HCT116 (cell line): Measurements from ENCODE around the gene TMEM63B. TPM values are rescaled to one million over a fixed set of nuclear protein-coding genes. Genes with fewer than 3 reads are reported as not detected.

Experiments
- ATAC-seq: fragments of 200-7000 bp; cut with Tn5 transposase; 2 replicates; pipeline ENCODE4 v1.9.1; 2020; ENCODE audit warnings: mild to moderate bottlenecking, moderate library complexity
- BruUV-seq: library from RNA; stranded (reverse); fragments of 400-500 nt; replicated peaks from 2 replicates; lab custom pipeline; 2021; lab: Mats Ljungman, UMichigan
- CTCF ChIA-PET: fragments of 300-600 bp; sonication (Branson Sonifier 250); formaldehyde crosslinking; loops from one replicate; lab custom pipeline; 2021; ENCODE audit warnings: antibody characterized with exemption; lab: Charles Lee
- POLR2A ChIA-PET: fragments of 300-600, 350-600 bp; sonication (Branson Sonifier 250); formaldehyde crosslinking; loops from one replicate; lab custom pipeline; 2021; ENCODE audit warnings: antibody characterized with exemption; lab: Charles Lee
- RAD21 ChIA-PET, 2 experiments: fragments of 300-600 bp; sonication (Branson Sonifier 250); formaldehyde crosslinking; loops; one replicate each; lab custom pipeline; 2023; ENCODE audit warnings: low total read pairs in 2 of 2; ENCODE audit not compliant: uncharacterized antibody in 2 of 2, unreplicated experiment in 2 of 2, low non-redundant PET in 1 of 2; lab: Charles Lee
- DNase-seq: peaks from one replicate; pipeline ENCODE4 v3.0.0-alpha.2; 2010; ENCODE audit warnings: low read depth, low spot score
- H2AFZ ChIP-seq: fragments of 200-600 bp; shearing (Covaris generic), sonication (generic); 2 replicates; pipeline ENCODE4 v1.6.1; 2017; ENCODE audit warnings: low read depth, mixed run types, mixed read lengths, antibody characterized with exemption, low read length; ENCODE audit not compliant: poor library complexity, severe bottlenecking
- H3K27ac ChIP-seq: 2 replicates; pipeline ENCODE4 v1.5.1; 2012; ENCODE audit warnings: low read depth, low read length
- H3K27me3 ChIP-seq: fragments of 200-600 bp; sonication (generic); 2 replicates; pipeline ENCODE4 v1.6.1; 2016; ENCODE audit warnings: mixed run types, low read length, mixed read lengths; ENCODE audit not compliant: insufficient read depth
- H3K36me3 ChIP-seq, 2 experiments: fragments of 200-500 bp in 1 of 2; fragments of 200-600 bp in 1 of 2; sonication (Bioruptor generic) in 1 of 2; sonication (generic) in 1 of 2; 2 replicates each; pipeline versions ENCODE4 v1.5.1 to v1.6.1; 2014 to 2016; ENCODE audit warnings: low read length in 2 of 2, inconsistent platforms in 1 of 2, mixed read lengths in 1 of 2, mixed run types in 1 of 2; ENCODE audit not compliant: insufficient read depth in 2 of 2, control insufficient read depth in 1 of 2
- H3K4me1 ChIP-seq, 2 experiments: fragments of 200-600 bp in 1 of 2; sonication (generic) in 1 of 2; 2 replicates each; pipeline versions ENCODE4 v1.5.1 to v1.6.1; 2012 to 2017; ENCODE audit warnings: low read length in 2 of 2, inconsistent platforms in 1 of 2, mild to moderate bottlenecking in 1 of 2, mixed read lengths in 1 of 2, mixed run types in 1 of 2, moderate library complexity in 1 of 2; ENCODE audit not compliant: insufficient read depth in 2 of 2, control insufficient read depth in 1 of 2
- H3K4me2 ChIP-seq: fragments of 200-600 bp; sonication (generic); 2 replicates; pipeline ENCODE4 v1.6.1; 2017; ENCODE audit warnings: mixed run types, low read length, mixed read lengths
- H3K4me3 ChIP-seq, 2 experiments: fragments of 200-600 bp in 1 of 2; sonication (generic) in 1 of 2; replicated peaks in 1 of 2; 2 replicates each; pipeline ENCODE4 v1.5.1; 2011 to 2016; ENCODE audit warnings: low read length in 2 of 2, control low read depth in 1 of 2, low read depth in 1 of 2, mild to moderate bottlenecking in 1 of 2, mixed read lengths in 1 of 2, mixed run types in 1 of 2
- H3K79me2 ChIP-seq: fragments of 200-600 bp; sonication (generic); 2 replicates; pipeline ENCODE4 v1.6.1; 2017; ENCODE audit warnings: mild to moderate bottlenecking, mixed run types, low read length, moderate library complexity, mixed read lengths; ENCODE audit not compliant: insufficient read depth
- H3K9ac ChIP-seq: fragments of 200-600 bp; sonication (generic); 2 replicates; pipeline ENCODE4 v1.6.1; 2016; ENCODE audit warnings: low read length, mixed read lengths
- H3K9me2 ChIP-seq: fragments of 200-600 bp; sonication (generic), shearing (Covaris generic); 2 replicates; pipeline ENCODE4 v1.6.1; 2017; ENCODE audit warnings: mixed run types, mild to moderate bottlenecking, moderate library complexity; ENCODE audit not compliant: insufficient read depth
- H3K9me3 ChIP-seq, 2 experiments: fragments of 200-500 bp in 1 of 2; fragments of 200-600 bp in 1 of 2; sonication (Bioruptor generic) in 1 of 2; sonication (generic) in 1 of 2; 2 replicates each; pipeline ENCODE4 v1.6.1; 2014 to 2017; ENCODE audit warnings: low read length in 2 of 2, mixed read lengths in 2 of 2, inconsistent platforms in 1 of 2, low read depth in 1 of 2, mild to moderate bottlenecking in 1 of 2, mixed run types in 1 of 2, moderate library complexity in 1 of 2; ENCODE audit not compliant: control insufficient read depth in 1 of 2, insufficient read depth in 1 of 2
- H4K20me1 ChIP-seq: fragments of 200-600 bp; sonication (generic), shearing (Covaris generic); 2 replicates; pipeline ENCODE4 v1.6.1; 2017; ENCODE audit warnings: mixed run types, mild to moderate bottlenecking, moderate library complexity; ENCODE audit not compliant: insufficient read depth
- CEBPB ChIP-seq: IDR thresholded peaks from 2 replicates; pipeline ENCODE4 v1.6.1; 2012; ENCODE audit warnings: low read depth
- CTCF ChIP-seq, 3 experiments: fragments of 200-600 bp in 1 of 3; sonication (generic) in 1 of 3; IDR thresholded peaks in 2 of 3; conservative IDR thresholded peaks in 1 of 3; 2 replicates each; pipeline ENCODE4 v1.5.1; 2012 to 2017; ENCODE audit warnings: low read depth in 2 of 3, low read length in 2 of 3, antibody characterized with exemption in 1 of 3, borderline replicate concordance in 1 of 3, control low read depth in 1 of 3, mild to moderate bottlenecking in 1 of 3, mixed read lengths in 1 of 3, mixed run types in 1 of 3, moderate library complexity in 1 of 3; ENCODE audit not compliant: insufficient read depth in 1 of 3
- EZH2phosphoT487 ChIP-seq: fragments of 200-600 bp; IDR thresholded peaks from 2 replicates; pipeline ENCODE4 v1.6.1; 2018; ENCODE audit warnings: antibody characterized with exemption, borderline replicate concordance
- POLR2AphosphoS5 ChIP-seq: IDR thresholded peaks from 2 replicates; pipeline ENCODE4 v1.6.1; 2011; ENCODE audit warnings: mild to moderate bottlenecking, low read depth, low read length, moderate library complexity
- RAD21 ChIP-seq: IDR thresholded peaks from 2 replicates; pipeline ENCODE4 v1.6.1; 2012; ENCODE audit warnings: low read depth, mild to moderate bottlenecking
- SIN3A ChIP-seq: IDR thresholded peaks from 2 replicates; pipeline ENCODE4 v1.6.1; 2012; ENCODE audit warnings: low read depth
- SP1 ChIP-seq: IDR thresholded peaks from 2 replicates; pipeline ENCODE4 v1.6.1; 2012; ENCODE audit warnings: low read depth
- SRF ChIP-seq: IDR thresholded peaks from 2 replicates; pipeline ENCODE4 v1.6.1; 2012; ENCODE audit warnings: low read depth
- TCF7L2 ChIP-seq: IDR thresholded peaks from 2 replicates; pipeline ENCODE4 v1.7.0; 2011; ENCODE audit warnings: borderline replicate concordance, inconsistent platforms; ENCODE audit not compliant: insufficient read depth, insufficient read length; ENCODE audit errors: extremely low read depth
- YY1 ChIP-seq: IDR thresholded peaks from 2 replicates; pipeline ENCODE4 v1.6.1; 2011; ENCODE audit warnings: low read length, low read depth, moderate library complexity, mild to moderate bottlenecking; ENCODE audit not compliant: insufficient replicate concordance; ENCODE audit errors: extremely low read depth
- ZNF274 ChIP-seq: fragments of 200-500 bp; sonication (Bioruptor generic); IDR thresholded peaks from 2 replicates; pipeline ENCODE4 v1.6.1; 2014; ENCODE audit warnings: mild to moderate bottlenecking, low read depth, low read length, inconsistent platforms
- intact Hi-C: fragments of 100-400 bp; cut with micrococcal nuclease; formaldehyde crosslinking; loops from 2 replicates; pipeline ENCODE4 v1.10.0; 2022
- total RNA-seq: library from RNA; stranded (reverse); gene quantifications from one replicate; pipeline ENCODE4 v1.2.1, GENCODE V29; 2021; ENCODE audit not compliant: unreplicated experiment
- TF ChIP-seq, protein P1 (sequence below): IDR thresholded peaks from 2 replicates; pipeline ENCODE4 v1.6.1; 2012
- TF ChIP-seq, protein P2 (sequence below): IDR thresholded peaks from 2 replicates; pipeline ENCODE4 v1.6.1; 2012; ENCODE audit warnings: low read depth
- TF ChIP-seq, protein P3 (sequence below): IDR thresholded peaks from 2 replicates; pipeline ENCODE4 v1.6.1; 2012

Gene TMEM63B
- total RNA-seq, 1 experiment from 2014 or later = 58.2 TPM

DNA sequence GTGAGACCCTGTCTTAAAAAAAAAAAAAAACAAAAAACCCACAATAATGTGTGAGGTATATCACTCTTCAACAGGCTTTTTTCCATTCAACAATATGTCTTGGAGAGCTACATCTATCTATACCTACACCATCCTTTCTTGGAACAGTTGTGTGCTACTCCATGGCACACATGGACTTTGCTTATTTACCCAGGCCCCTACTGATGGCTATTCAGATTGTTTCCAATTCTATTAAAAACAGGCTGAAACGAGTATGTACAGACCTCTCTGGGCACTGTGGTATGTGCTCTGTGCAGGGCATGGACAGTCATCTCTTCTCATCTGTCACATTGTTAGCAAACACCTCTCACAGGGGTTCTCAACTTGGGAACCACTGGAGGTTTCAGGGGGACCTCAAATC lies 28.2 kb upstream of the TMEM63B start:
- Histone ChIP-seq H3K4me1 (no peaks in the 10 kb centered on the region; a peak in 1 of 4 replicates), H3K27ac (no peak overlapping the region), H3K27me3 (no peaks in the 10 kb centered on the region)
- DNase-seq = no peak
- TF ChIP-seq POLR2AphosphoS5 = no peak
- TF ChIP-seq YY1 = no peak
- TF ChIP-seq, all 23 proteins: peak for 0
- BruUV-seq = no TSS peak
- Histone ChIP-seq H3K4me3 (no peak overlapping the region), H3K9me3 (no peaks in the 10 kb centered on the region), H3K9me2 (no peaks in the 10 kb centered on the region), H3K9ac (no peak overlapping the region), H3K79me2 (no peaks in the 10 kb centered on the region), H2AFZ (no peak overlapping the region), H3K36me3 (peaks cover 2 to 6% of the 10 kb centered on the region in 2 experiments; a peak in 2 of 4 replicates), H4K20me1 (no peaks in the 10 kb centered on the region), H3K4me2 (no peak overlapping the region)
- ChIA-PET POLR2A (interaction anchor here (0.8 kb wide), 1 partner anchor 147 kb away, joined by 3 read pairs; the partner anchor contains the start of gene HSP90AB1), CTCF (no interaction called here), RAD21 (no interaction called here)
- ATAC-seq = no peak
- intact Hi-C loops = loop anchor here (5.0 kb wide), 1 partner anchor 153 kb away; no protein-coding TSS in a partner anchor

- H3K4me2 ChIP-seq = no peak overlapping the region
- no peak for TF ChIP-seq SRF
- no peak for TF ChIP-seq TCF7L2
- TF ChIP-seq, protein P1, sequence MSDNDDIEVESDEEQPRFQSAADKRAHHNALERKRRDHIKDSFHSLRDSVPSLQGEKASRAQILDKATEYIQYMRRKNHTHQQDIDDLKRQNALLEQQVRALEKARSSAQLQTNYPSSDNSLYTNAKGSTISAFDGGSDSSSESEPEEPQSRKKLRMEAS = no peak
- TF ChIP-seq, protein P2, sequence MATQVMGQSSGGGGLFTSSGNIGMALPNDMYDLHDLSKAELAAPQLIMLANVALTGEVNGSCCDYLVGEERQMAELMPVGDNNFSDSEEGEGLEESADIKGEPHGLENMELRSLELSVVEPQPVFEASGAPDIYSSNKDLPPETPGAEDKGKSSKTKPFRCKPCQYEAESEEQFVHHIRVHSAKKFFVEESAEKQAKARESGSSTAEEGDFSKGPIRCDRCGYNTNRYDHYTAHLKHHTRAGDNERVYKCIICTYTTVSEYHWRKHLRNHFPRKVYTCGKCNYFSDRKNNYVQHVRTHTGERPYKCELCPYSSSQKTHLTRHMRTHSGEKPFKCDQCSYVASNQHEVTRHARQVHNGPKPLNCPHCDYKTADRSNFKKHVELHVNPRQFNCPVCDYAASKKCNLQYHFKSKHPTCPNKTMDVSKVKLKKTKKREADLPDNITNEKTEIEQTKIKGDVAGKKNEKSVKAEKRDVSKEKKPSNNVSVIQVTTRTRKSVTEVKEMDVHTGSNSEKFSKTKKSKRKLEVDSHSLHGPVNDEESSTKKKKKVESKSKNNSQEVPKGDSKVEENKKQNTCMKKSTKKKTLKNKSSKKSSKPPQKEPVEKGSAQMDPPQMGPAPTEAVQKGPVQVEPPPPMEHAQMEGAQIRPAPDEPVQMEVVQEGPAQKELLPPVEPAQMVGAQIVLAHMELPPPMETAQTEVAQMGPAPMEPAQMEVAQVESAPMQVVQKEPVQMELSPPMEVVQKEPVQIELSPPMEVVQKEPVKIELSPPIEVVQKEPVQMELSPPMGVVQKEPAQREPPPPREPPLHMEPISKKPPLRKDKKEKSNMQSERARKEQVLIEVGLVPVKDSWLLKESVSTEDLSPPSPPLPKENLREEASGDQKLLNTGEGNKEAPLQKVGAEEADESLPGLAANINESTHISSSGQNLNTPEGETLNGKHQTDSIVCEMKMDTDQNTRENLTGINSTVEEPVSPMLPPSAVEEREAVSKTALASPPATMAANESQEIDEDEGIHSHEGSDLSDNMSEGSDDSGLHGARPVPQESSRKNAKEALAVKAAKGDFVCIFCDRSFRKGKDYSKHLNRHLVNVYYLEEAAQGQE = no peak
- peak; percentile 24 to 74 (median 63); a peak in 5 of 6 replicates for TF ChIP-seq CTCF (IDR thresholded peaks at IDR 0.05 in 2 of 3, conservative IDR thresholded peaks at IDR 0.05 in 1 of 3; ENCODE audit: borderline replicate concordance in 1 of 3, insufficient read depth in 1 of 3, low read depth in 2 of 3, low read length in 2 of 3)
- no peak for TF ChIP-seq CEBPB
- no peak for TF ChIP-seq ZNF274
- TF ChIP-seq, protein P3, sequence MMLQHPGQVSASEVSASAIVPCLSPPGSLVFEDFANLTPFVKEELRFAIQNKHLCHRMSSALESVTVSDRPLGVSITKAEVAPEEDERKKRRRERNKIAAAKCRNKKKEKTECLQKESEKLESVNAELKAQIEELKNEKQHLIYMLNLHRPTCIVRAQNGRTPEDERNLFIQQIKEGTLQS = no peak
- peak; percentile 40 for TF ChIP-seq RAD21
- no peak for TF ChIP-seq SP1
- no peak for TF ChIP-seq EZH2phosphoT487
- no peak for TF ChIP-seq SIN3A
- TF ChIP-seq, all 23 proteins: peak for 2
- DNase-seq (no peak), ATAC-seq (peak; percentile 80)
- ChIA-PET CTCF (no interaction called here), RAD21 (no interaction called here), POLR2A (interaction anchor here (0.8 kb wide), 1 partner anchor 147 kb away, joined by 3 read pairs; the partner anchor contains the start of gene HSP90AB1)
- H3K9me3 ChIP-seq = no peaks in the 10 kb centered on the region
- H3K27me3 ChIP-seq = no peaks in the 10 kb centered on the region
- H3K4me1 ChIP-seq = no peaks in the 10 kb centered on the region; a peak in 1 of 4 replicates
- H3K9me2 ChIP-seq = no peaks in the 10 kb centered on the region
- no TSS peak for BruUV-seq
- intact Hi-C loops = no loop called here
- H3K27ac ChIP-seq = no peak overlapping the region
- no peak overlapping the region for H3K4me3 ChIP-seq
- peaks cover 7 to 10% of the 10 kb centered on the region in 2 experiments; a peak in 3 of 4 replicates for H3K36me3 ChIP-seq
- 0 out of 2 replicates have a peak, but pooled peaks cover 3% of the 10 kb centered on the region for H4K20me1 ChIP-seq
- no peak overlapping the region for H2AFZ ChIP-seq
- H3K79me2 ChIP-seq = peaks cover 8% of the 10 kb centered on the region; the same call in 1 of the 2 replicates
- H3K9ac ChIP-seq = no peak overlapping the region
Measured at GRCh38 chr6:44100088-44100550, 27.2 kb upstream of the TMEM63B start.
